ENCODE measurements around the gene ACO1.

The ACO1 gene

DNA sequence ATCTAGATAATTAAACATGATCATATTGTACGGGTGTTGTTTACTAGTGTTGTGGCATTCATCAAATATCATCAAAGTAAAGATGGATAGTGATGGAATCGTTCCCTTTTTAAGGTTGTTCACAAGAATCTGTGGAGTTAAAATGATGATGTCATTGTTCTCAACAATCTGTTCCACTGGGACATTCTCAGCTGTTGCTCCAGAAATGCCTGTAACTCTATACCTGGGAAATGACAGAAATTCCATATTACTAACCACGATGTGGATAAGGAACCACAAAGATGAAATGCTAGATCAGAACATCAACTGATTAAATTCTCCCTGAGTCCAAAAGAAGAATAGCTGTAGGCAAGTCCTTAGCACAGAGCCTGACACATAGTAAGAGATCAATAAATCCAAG, 103.5 kb downstream of the ACO1 start:
- DNase-seq (ENCODE audit: low read depth, low spot score), result no peak

DNA sequence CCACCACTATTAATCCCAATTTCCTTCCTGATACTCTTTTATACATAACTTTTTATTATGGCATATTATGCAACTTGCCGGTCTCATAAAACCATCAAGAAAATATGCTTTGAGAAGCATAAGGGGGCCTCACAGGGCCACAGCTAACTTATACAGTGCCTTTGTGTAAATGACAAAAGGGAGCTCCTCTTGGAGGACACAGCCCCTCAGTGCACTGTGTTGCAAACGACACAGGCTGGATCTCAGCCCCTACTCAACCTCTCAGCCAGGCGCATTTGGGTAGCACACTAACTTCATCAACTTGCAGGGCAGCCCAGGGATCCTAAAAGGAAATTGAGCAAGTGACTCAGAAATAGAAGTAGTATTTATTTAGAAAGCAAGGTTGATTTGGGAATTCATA, 106.2 kb downstream of the ACO1 start:
- DNase-seq (ENCODE audit: low read depth, low spot score), result no peak

DNA sequence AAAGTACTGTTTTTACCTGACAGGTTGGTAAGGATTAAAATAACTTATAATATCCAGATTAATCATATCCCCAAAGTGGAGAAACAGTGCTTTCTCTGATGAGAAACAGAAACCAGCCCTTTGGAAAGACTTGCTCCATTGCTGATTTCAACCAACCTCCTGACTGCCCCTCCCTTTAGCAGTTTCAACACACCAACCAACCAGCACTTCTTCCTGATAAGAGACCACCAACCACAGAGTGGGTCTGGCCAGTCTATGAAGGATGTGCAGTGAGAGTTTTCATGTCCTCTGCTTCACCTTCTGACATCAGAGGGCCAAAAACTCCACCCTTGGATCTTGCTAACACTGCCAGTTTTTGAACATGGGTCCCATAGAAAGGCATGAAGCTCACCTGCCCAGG, 113.5 kb downstream of the ACO1 start:
- no peak for DNase-seq (ENCODE audit: low read depth, low spot score)

DNA sequence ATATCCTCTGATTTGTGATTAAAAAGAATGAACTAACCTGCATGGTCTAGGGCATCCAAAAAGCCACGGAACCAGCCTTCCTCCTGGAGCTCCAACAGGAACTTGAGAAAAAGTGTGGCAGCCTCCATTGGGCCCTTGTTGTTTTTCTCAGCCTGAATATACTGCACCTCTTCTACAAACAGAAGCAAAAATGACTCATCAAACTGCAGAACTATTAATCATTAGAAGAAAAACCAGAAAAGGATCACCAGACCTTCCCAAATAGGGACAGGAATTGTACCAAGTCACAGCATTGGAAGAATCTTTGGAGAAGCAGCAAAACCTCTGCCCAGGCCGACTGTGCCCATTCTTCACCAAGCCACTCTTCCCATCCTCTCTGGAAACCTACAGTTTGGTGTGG, 116.3 kb downstream of the ACO1 start:
- no peak for DNase-seq (ENCODE audit: low read depth, low spot score)

DNA sequence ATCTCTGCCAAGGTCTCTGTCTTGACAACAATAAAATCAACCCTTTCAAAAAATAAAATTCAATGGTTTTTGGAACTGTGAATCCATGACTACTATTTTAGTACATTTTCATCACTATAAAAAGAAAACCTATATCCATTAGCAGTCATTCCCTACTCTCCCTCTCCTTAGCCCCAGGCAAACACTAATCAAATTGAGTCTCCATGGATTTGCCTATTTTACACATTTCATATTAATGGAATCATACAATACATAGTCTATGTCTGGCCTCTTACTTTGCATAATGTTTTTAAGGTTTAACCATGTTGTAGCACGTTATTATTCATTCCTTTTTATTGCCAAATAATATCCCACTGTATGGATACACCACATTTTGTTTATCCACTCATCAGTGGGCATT, 117.4 kb downstream of the ACO1 start:
- DNase-seq (ENCODE audit: low read depth, low spot score), result no peak

DNA sequence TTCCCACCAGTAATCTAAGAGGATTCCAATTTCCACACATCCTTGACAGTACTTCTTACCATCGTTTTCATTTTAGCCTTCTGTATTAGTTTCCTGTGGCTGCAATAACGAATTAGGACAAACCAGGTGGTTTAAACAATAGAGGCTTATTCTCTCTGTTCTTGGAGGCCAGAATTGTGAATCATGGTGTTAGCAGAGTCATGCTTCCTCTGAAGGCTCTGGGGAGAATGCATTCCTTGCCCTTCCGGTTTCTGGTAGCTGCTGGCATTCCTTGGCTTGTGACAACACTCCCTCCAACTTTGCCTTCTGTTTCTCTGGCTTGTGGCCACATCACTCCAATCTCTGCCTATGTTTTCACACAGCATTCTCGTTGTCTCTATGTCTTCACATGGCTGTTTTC, 118.0 kb downstream of the ACO1 start:
- DNase-seq (ENCODE audit: low read depth, low spot score), result no peak

DNA sequence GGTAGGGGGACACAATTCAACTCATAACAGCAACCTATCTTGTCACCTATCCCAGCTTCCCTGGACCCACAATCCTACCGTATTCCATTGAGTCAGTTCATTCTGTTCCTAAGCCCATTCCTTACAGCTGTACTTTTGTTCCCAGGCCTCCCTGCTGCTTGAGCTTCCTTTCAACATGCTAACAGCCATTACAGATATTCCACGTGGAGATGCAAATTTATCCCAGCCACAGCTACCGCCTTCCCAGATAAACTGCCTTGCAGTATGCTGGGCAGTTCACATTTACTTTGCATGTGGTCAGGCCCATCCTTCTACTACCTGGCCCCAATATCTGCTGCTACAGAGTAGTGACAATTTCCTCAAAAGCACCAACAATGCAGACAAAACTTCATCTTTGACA, 118.6 kb downstream of the ACO1 start:
- no peak for DNase-seq (ENCODE audit: low read depth, low spot score)

All from iPS DF 19.7 (cell line).